Neural progenitor cell (in vitro differentiated cells): ENCODE results near the gene MPND. TPM values are rescaled to one million over a fixed set of nuclear protein-coding genes. Genes with fewer than 3 reads are reported as not detected.

Experiments used
- DNase-seq: peaks from one replicate; pipeline ENCODE4 v3.0.0-alpha.2; 2016; ENCODE audit warnings: low spot score
- H2AFZ ChIP-seq: fragments of 200-600 bp; sonication (generic); replicated peaks from 2 replicates; pipeline ENCODE4 v1.6.1; 2016; ENCODE audit warnings: antibody characterized with exemption
- H3F3A ChIP-seq: fragments of 200-600 bp; sonication (generic); 2 replicates; pipeline ENCODE4 v1.6.1; 2016; ENCODE audit warnings: antibody characterized with exemption, low read depth
- H3K27ac ChIP-seq: fragments of 200-600 bp; sonication (generic); 2 replicates; pipeline ENCODE4 v1.5.1; 2016; ENCODE audit warnings: mild to moderate bottlenecking
- H3K27me3 ChIP-seq: fragments of 200-600 bp; sonication (generic); 2 replicates; pipeline ENCODE4 v1.6.1; 2016; ENCODE audit warnings: mild to moderate bottlenecking, moderate library complexity
- H3K36me3 ChIP-seq: fragments of 200-600 bp; sonication (generic); 2 replicates; pipeline ENCODE4 v1.5.1; 2016
- H3K4me1 ChIP-seq: fragments of 200-600 bp; sonication (generic); 2 replicates; pipeline ENCODE4 v1.6.1; 2016; ENCODE audit warnings: mixed run types
- H3K4me2 ChIP-seq: fragments of 200-600 bp; sonication (generic); 2 replicates; pipeline ENCODE4 v1.6.1; 2016
- H3K4me3 ChIP-seq: fragments of 200-600 bp; sonication (generic); 2 replicates; pipeline ENCODE4 v1.5.1; 2016
- H3K79me2 ChIP-seq: fragments of 200-600 bp; sonication (generic); 2 replicates; pipeline ENCODE4 v1.6.1; 2016; ENCODE audit warnings: low read depth
- H3K9ac ChIP-seq: fragments of 200-600 bp; sonication (generic); 2 replicates; pipeline ENCODE4 v1.6.1; 2016
- H3K9me3 ChIP-seq: fragments of 200-600 bp; sonication (generic); 2 replicates; pipeline ENCODE4 v1.5.1; 2016; ENCODE audit warnings: low read depth
- H4K20me1 ChIP-seq: fragments of 200-600 bp; sonication (generic); 2 replicates; pipeline ENCODE4 v1.6.1; 2016; ENCODE audit warnings: low read depth
- H3K27ac Mint-ChIP-seq: 3 replicates; pipeline ENCODE4 v1.8.0; 2021; ENCODE audit warnings: mixed read lengths
- H3K27me3 Mint-ChIP-seq: 2 replicates; pipeline ENCODE4 v1.8.0; 2022; ENCODE audit warnings: low read depth, mild to moderate bottlenecking, inconsistent platforms, moderate library complexity, mixed read lengths; ENCODE audit not compliant: insufficient read depth
- H3K36me3 Mint-ChIP-seq: 3 replicates; pipeline ENCODE4 v1.8.0; 2021; ENCODE audit warnings: mixed read lengths
- H3K4me1 Mint-ChIP-seq: 3 replicates; pipeline ENCODE4 v1.8.0; 2021; ENCODE audit warnings: mixed read lengths
- H3K4me3 Mint-ChIP-seq: 3 replicates; pipeline ENCODE4 v1.8.0; 2021; ENCODE audit warnings: mild to moderate bottlenecking, moderate library complexity, mixed read lengths
- H3K9me3 Mint-ChIP-seq: 3 replicates; pipeline ENCODE4 v1.8.0; 2020; ENCODE audit warnings: mixed read lengths
- EZH2 ChIP-seq: fragments of 200-600 bp; sonication (generic); IDR thresholded peaks from 2 replicates; pipeline ENCODE4 v1.6.1; 2017; ENCODE audit warnings: antibody characterized with exemption, mild to moderate bottlenecking, moderate library complexity
- EZH2phosphoT487 ChIP-seq: fragments of 200-600 bp; sonication (generic); IDR thresholded peaks from 2 replicates; pipeline ENCODE4 v1.6.1; 2017; ENCODE audit warnings: antibody characterized with exemption
- total RNA-seq: library from RNA; depleted of rRNA; stranded (reverse); fragments of >200 nt; gene quantifications from 2 replicates; pipeline ENCODE4 v1.2.3, GENCODE V29; 2015; ENCODE audit warnings: low replicate concordance
- TF ChIP-seq, protein P1 (sequence below): fragments of 200-600 bp; sonication (generic); IDR thresholded peaks from 2 replicates; pipeline ENCODE4 v1.5.1; 2017; ENCODE audit warnings: antibody characterized with exemption, mild to moderate bottlenecking

Gene MPND
- total RNA-seq, 1 donor from 2014 or later: 10.6 TPM

- peak overlapping the region; percentile 12 for H3K4me3 Mint-ChIP-seq
- peaks cover 56% of the 10 kb centered on the region for H3K4me1 Mint-ChIP-seq
- Histone ChIP-seq H3K4me2 (peak overlapping the region; percentile 17), H3K4me1 (peaks cover 50% of the 10 kb centered on the region), H3K4me3 (no peak overlapping the region), H3K9me3 (no peaks in the 10 kb centered on the region), H3F3A (peaks cover 60% of the 10 kb centered on the region), H3K36me3 (no peaks in the 10 kb centered on the region), H3K27me3 (no peaks in the 10 kb centered on the region), H2AFZ (no peak overlapping the region), H3K9ac (no peak overlapping the region), H4K20me1 (peaks cover 50% of the 10 kb centered on the region), H3K27ac (no peak overlapping the region), H3K79me2 (peaks cover 78% of the 10 kb centered on the region)
- peaks cover 8% of the 10 kb centered on the region for H3K36me3 Mint-ChIP-seq
- TF ChIP-seq, protein P1, sequence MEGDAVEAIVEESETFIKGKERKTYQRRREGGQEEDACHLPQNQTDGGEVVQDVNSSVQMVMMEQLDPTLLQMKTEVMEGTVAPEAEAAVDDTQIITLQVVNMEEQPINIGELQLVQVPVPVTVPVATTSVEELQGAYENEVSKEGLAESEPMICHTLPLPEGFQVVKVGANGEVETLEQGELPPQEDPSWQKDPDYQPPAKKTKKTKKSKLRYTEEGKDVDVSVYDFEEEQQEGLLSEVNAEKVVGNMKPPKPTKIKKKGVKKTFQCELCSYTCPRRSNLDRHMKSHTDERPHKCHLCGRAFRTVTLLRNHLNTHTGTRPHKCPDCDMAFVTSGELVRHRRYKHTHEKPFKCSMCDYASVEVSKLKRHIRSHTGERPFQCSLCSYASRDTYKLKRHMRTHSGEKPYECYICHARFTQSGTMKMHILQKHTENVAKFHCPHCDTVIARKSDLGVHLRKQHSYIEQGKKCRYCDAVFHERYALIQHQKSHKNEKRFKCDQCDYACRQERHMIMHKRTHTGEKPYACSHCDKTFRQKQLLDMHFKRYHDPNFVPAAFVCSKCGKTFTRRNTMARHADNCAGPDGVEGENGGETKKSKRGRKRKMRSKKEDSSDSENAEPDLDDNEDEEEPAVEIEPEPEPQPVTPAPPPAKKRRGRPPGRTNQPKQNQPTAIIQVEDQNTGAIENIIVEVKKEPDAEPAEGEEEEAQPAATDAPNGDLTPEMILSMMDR: no peak
- TF ChIP-seq EZH2phosphoT487 (no peak), EZH2 (no peak)
- DNase-seq: no peak
- no peaks in the 10 kb centered on the region for H3K9me3 Mint-ChIP-seq
- peaks cover 4% of the 10 kb centered on the region for H3K27me3 Mint-ChIP-seq
- H3K27ac Mint-ChIP-seq: peak overlapping the region; percentile 13
These were observed 53.8 kb downstream of the MPND start for GRCh38 chr19:4396949-4397783.

DNA sequence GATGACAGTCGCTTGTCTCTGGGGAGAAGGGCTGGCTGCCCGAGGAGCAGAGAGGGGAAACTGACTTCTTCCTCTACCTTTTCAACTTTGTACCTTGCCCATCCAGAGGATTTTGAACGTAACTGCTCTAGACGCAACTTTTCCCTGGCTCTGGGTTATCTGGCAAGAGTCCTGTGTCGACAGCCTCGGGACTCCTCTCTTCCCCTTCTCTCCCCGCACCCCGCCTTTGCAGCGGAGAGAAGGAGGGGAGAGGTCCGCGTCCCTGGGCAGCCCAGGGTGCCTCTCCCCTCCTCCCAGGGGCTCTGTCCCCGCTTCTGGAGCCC lies 56.4 kb downstream of the MPND start:
- DNase-seq: peak; percentile 49
- Histone ChIP-seq H3K9me3 (no peaks in the 10 kb centered on the region), H3K27me3 (no peaks in the 10 kb centered on the region), H3K79me2 (peaks cover 77% of the 10 kb centered on the region), H3K4me3 (peak overlapping the region; percentile 98), H2AFZ (no peak overlapping the region), H3K4me1 (peaks cover 43% of the 10 kb centered on the region), H3K9ac (peak overlapping the region; percentile 90), H3K4me2 (peak overlapping the region; percentile 95), H3K36me3 (no peaks in the 10 kb centered on the region), H4K20me1 (peaks cover 64% of the 10 kb centered on the region), H3F3A (peaks cover 44% of the 10 kb centered on the region), H3K27ac (no peak overlapping the region)
- no peaks in the 10 kb centered on the region for H3K9me3 Mint-ChIP-seq
- TF ChIP-seq, protein P1: no peak
- TF ChIP-seq EZH2 (no peak), EZH2phosphoT487 (no peak)
- peak overlapping the region; percentile 96 for H3K4me3 Mint-ChIP-seq
- peak overlapping the region; percentile 65 for H3K27ac Mint-ChIP-seq
- H3K36me3 Mint-ChIP-seq: peaks cover 14% of the 10 kb centered on the region
- H3K27me3 Mint-ChIP-seq: no peaks in the 10 kb centered on the region
- peaks cover 51% of the 10 kb centered on the region for H3K4me1 Mint-ChIP-seq

GRCh38 chr19:4400135-4400936 lies 57.0 kb downstream of the MPND start, which contains the start of gene SH3GL1:
TSS of gene SH3GL1 (minus strand) at chr19:4400547. CDS start at chr19:4400368, 179 bp downstream.
- H2AFZ ChIP-seq: no peak within 1 kb of the TSS
- H3K4me3 Mint-ChIP-seq: peak within 1 kb of the TSS; percentile 96
- peaks cover 77% of the 10 kb centered on the region for H3K79me2 ChIP-seq
- peaks cover 43% of the 10 kb centered on the region for H3K4me1 ChIP-seq
- H3K4me1 Mint-ChIP-seq: peaks cover 48% of the 10 kb centered on the region
- peaks cover 17% of the 10 kb centered on the region for H3K36me3 Mint-ChIP-seq
- H3K27ac ChIP-seq: no peak within 1 kb of the TSS
- H3K27ac Mint-ChIP-seq: peak within 1 kb of the TSS; percentile 65
- H3K9me3 ChIP-seq: no peaks in the 10 kb centered on the region
- TF ChIP-seq, protein P1: peak; percentile 94
- no peak for TF ChIP-seq EZH2phosphoT487
- H3K4me2 ChIP-seq: peak within 1 kb of the TSS; percentile 95
- no peaks in the 10 kb centered on the region for H3K27me3 ChIP-seq
- peak; percentile 96 for DNase-seq
- peaks cover 64% of the 10 kb centered on the region for H4K20me1 ChIP-seq
- peak within 1 kb of the TSS; percentile 98 for H3K4me3 ChIP-seq
- H3K9ac ChIP-seq: peak within 1 kb of the TSS; percentile 90
- H3K36me3 ChIP-seq: no peaks in the 10 kb centered on the region
- no peaks in the 10 kb centered on the region for H3K9me3 Mint-ChIP-seq
- no peaks in the 10 kb centered on the region for H3K27me3 Mint-ChIP-seq
- H3F3A ChIP-seq: peaks cover 44% of the 10 kb centered on the region
